ENCODE measurements around the gene CDH24.
A peak's percentile ranks its signal among the peaks of the same experiment; 100 is the strongest.
"Not testable (repeated sequence)": the region's sequence is repeated elsewhere in the genome, so short reads cannot be mapped to it uniquely, and the experiment has no call there.

The CDH24 gene

DNA sequence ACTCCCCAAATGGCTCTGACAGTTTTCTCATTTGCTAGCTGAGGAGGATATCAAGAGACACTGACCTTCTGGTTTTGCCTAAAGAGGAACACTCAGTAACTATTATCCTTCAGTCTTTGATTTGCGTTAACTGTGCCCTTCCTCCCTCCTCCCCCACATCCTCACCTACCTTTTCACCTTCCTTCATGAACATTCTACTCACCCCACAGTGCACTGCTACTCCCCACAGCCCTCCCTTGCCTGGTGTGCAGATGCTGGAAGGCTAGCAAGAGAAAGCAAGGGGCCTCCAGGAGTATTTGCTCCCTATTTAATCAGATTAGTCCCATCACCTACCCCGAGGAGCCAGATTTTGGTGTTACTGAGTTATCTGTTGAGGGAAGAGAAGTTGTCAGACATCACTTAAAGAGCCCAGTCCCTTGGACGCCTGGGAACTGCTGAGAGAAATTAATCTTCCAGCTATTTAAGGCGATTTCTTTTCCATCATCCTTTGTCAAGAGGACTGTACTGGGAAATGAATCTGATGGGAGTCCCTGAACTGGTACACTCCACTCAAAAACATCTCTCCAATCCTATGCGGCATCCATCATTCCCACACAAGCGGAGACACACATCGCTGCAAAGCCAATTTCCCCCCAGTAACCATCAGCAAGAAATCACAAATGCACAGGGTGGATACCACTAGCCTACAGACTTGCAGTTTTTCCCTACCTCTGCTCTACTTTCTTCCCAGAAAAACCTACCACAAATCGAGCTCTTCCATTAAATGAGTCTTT is 34.1 kb downstream of the CDH24 start:
- no peak for FAIRE-seq
- DNase-seq (ENCODE audit: low spot score) = no peak

GRCh38 chr14:23021889-23022442 is 35.4 kb downstream of the CDH24 start:
- FAIRE-seq = no peak

GRCh38 chr14:23021434-23021833 is 35.9 kb downstream of the CDH24 start:
- FAIRE-seq (no peak), DNase-seq (ENCODE audit: low spot score) (no peak)

More at GRCh38 chr14:23021889-23022442, 35.4 kb downstream of the CDH24 start:
- no peak for DNase-seq (ENCODE audit: low spot score)

DNA sequence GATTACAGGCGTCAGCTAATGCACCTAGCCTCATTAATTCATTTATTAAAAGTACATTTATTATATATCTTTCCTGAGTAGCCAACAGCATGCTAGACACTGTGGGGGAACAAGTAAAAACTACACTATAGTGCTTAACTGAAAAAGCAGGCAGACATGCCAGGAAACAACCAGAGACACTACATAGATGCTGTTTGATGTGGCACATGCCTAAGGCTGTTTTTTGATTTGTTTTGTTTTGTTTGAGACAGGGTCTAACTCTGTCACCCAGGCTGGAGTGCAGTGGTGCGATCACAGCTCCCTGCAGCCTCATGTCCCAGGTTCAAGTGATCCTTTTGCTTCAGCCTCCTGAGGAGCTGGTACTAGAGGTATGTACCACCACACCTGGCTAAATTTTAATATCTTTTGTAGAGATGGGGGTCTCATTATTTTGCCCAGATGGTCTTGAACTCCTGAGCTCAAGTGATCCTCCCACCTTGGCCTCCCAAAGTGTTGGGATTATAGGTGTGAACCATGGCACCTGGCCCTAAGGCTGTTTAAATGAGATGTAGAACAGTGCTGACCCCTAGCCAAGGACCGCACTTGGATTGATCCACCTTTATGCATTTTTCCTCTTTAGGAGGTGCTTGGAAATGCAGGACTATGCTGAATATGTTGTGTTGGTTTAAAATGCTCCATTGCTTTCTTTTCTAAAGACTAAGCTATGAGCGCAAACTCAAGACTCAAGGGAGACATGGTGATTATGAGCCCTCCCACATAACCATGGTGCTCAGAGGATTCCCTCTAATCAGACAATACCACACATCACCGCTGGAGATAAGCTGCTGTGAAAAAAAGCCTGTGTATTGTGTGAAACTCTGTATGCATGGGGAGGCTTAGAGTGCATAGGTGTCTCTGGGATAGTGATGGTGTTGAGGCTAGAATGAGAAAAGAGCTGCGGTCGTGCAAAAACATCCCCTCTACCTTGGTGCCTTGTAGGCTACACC is 36.9 kb downstream of the CDH24 start:
- FAIRE-seq (no peak), DNase-seq (ENCODE audit: low spot score) (no peak)

- no peak for FAIRE-seq
- DNase-seq (ENCODE audit: low spot score) = no peak
Measured at GRCh38 chr14:23018107-23018506, 39.2 kb downstream of the CDH24 start.

DNA sequence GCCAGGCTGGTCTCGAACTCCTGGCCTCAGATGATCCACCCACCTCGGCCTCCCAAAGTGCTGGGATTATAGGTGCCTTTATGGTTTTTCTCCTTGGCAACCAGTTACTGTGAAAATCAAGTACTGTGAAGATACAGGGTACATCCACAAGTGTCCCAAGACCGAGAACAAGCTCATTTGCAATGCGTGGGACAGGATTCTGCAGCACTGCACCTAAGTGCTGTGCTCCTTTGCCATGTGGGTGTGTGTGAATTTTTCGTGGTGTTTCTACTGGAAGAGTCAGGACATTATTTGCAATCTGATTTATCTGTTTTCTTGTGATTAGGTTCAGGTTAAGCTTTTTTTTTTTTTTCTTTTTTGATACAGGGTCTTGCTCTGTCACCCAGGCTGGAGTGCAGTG is 40.2 kb downstream of the CDH24 start:
- FAIRE-seq = no peak

GRCh38 chr14:23015618-23016017 is 41.7 kb downstream of the CDH24 start:
- DNase-seq (ENCODE audit: low spot score) (no peak), FAIRE-seq (no peak)

More for the DNA sequence above, 40.2 kb downstream of the CDH24 start:
- DNase-seq (ENCODE audit: low spot score) = no peak

DNA sequence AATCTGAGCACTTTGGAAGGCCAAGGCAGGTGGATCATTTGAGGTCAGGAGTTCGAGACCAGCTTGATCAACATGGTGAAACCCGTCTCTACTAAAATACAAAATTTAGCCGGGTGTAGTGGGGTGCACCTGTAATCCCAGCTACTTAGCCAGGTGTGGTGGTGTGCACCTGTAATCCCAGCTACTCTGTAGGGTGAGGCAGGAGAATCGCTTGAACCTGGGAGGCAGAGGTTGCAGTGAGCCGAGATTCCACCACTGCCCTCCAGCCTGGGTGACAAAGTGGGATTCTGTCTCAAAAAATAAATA is 43.6 kb downstream of the CDH24 start:
- DNase-seq (ENCODE audit: low spot score); FAIRE-seq: not testable (repeated sequence)

- DNase-seq (ENCODE audit: low spot score) (no peak), FAIRE-seq (no peak)
Measured at GRCh38 chr14:23013054-23013748, 44.1 kb downstream of the CDH24 start.

DNA sequence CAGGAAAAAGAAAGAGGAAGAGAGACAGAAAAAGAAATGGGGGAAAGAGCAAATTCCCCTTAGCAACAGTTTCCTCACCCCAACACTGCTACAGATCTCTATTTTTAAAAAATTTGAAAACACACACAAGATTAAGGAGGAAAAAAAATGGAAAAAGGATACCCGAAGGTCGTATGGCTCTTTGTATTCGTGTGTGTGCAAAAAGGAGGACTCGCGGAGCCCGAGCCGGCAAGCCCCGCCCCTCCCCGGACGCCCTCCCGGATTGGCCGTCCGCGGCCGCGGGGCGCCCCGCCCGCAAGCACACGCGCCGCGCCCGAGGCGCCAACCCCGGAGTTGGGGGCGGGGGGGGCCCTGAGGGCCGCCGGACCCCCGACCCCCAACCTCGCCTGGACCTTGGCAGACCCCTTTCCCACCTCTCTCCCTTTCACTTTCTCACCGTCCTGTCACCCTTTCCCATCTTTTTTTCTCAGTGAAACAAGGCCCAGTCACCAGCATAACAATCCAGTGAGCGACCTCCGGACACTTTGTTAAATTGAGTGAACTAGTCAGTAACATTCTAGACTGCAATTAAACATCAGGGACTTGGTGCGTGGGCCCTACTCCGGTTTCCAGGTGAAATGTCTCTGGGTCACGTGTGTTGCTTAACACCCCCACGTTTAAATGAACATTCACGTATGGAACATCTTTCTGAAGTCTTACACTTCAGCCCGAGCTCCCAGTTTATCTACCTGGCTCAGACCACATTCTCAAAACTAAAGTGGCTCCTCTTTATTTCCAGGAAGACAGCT is 47.2 kb downstream of the CDH24 start, which contains the start of gene C14orf93:
Gene C14orf93, minus strand, starts transcription at position 205 of the 788 bp plus-strand sequence. CDS start 11,120 bp downstream, outside the sequence.
- FAIRE-seq (no peak), DNase-seq (ENCODE audit: low spot score) (peak; percentile 4)

DNA sequence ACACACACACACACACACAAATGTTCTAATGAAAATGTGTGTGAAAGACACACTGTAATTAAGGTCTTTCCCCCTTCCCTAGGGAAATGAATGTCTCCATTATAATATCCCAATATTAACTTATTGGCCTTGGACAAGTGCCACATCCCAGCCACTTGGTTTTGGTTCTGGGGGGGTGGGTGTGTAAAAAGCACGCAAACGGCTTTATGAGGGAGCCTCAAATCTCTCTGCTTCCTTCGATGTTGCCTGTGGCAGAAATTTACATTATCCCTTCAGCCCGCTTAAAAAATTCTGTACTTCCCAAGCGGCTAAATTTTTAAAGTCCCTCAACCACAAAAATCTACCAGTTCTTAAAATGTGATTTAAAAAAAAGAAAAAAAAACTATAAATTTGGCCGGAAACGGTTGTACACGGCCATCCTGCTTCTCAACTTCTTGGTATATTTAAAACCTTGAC is 47.8 kb downstream of the CDH24 start:
- DNase-seq (ENCODE audit: low spot score) = no peak
- no peak for FAIRE-seq

- DNase-seq (ENCODE audit: low spot score) (no peak), FAIRE-seq (no peak)
Measured at GRCh38 chr14:23008831-23009230, 48.5 kb downstream of the CDH24 start.

- peak; percentile 89 for DNase-seq (ENCODE audit: low spot score)
- peak; percentile 25 for FAIRE-seq
Measured at GRCh38 chr14:23006544-23007419, 50.5 kb downstream of the CDH24 start.

DNA sequence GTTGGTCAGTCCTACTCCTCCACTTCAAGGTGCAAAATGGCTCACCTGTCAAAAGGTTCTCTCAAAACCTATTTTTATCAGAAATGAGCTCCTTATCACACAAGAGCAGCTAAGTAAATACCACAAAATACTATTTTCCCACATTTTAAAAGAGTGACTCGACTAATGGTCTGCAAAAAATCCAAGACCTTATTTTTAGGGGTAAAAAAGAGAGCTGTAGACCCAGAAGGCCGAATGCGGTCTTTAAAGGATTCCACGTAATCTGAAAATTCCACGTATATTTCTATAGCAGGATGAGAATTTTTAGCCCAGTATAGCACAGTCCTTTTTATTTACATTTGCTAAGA is 51.2 kb downstream of the CDH24 start:
- DNase-seq (ENCODE audit: low spot score) (no peak), FAIRE-seq (no peak)

- FAIRE-seq = no peak
Measured at GRCh38 chr14:23005451-23006187, 51.7 kb downstream of the CDH24 start.

GRCh38 chr14:23004274-23004673 is 53.0 kb downstream of the CDH24 start:
- not testable (repeated sequence) for FAIRE-seq; DNase-seq (ENCODE audit: low spot score)

More at GRCh38 chr14:23005451-23006187, 51.7 kb downstream of the CDH24 start:
- DNase-seq (ENCODE audit: low spot score) = no peak

DNA sequence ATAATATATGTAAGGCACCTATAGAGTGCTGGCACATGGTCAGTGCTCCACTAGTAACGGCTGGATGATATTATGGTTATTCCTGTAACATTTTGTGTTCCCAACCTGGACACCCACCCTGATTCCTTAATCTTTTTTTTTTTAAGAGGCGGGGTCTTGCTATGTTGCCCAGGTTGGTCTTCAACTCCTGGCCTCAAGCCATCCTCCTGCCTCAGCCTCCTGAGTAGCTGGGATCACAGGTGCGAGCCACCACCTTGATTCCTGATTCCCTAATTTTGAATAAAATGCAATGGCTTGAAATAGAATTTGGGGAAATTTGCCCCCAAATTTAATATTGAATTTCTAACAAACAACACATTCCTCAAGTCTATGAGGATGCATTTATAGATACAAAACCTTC is 54.7 kb downstream of the CDH24 start:
- FAIRE-seq (no peak), DNase-seq (ENCODE audit: low spot score) (no peak)

GRCh38 chr14:23000860-23001259 is 56.5 kb downstream of the CDH24 start:
- FAIRE-seq (no peak), DNase-seq (ENCODE audit: low spot score) (no peak)

Measured in RCC 7860 (cell line).